Stimulated activated CD4-positive, alpha-beta T cell treated with anti-CD3 and anti-CD28 coated beads, TNF-alpha, amount 100 ng/mL, for 24 hours (primary cell): ENCODE measurements around the gene CEND1.

ENCODE experiments used
- DNase-seq, 3 experiments: peaks; one replicate each; pipeline ENCODE4 v3.0.0-alpha.2; 2020; ENCODE audit warnings: low read depth in 3 of 3

The CEND1 gene

DNA sequence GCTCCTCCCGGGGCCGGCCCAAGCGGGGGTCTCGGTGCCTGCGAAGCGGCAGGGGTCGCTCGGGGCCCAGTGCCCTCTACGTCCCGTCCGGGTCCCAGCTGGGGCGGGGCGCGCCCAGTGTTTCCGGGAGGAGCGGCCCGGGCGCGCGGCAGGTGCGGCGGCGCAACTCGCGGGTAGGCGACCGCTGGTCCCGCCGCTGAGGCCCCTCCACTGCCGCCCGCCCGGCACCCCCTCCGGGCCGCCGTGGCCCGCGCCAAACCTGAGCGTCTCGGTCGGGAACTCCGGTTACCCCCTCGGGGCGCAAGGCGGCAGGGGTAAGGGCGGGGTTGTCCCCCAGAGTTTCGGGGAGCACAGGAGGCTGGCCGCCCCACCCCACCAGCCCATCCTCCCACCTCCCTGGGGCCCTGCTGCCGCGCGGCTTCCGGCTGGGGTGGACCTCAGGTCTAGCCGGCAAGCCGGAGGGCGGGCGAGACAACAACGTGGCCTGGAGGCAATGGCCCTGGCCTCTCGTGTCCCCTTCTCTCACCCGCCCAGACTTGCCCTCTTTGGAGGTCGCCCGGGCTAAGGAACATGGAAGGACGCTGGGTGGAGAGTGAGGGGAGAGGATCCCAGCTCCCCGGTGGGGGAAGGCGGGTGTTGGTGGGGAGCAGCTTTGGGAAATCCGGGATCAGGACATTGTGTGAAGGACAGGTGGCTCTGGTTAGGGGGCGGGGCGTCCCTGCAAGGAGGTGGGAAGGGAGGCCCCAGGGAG lies 37.4 kb upstream of the CEND1 start:
- no peak for DNase-seq

DNA sequence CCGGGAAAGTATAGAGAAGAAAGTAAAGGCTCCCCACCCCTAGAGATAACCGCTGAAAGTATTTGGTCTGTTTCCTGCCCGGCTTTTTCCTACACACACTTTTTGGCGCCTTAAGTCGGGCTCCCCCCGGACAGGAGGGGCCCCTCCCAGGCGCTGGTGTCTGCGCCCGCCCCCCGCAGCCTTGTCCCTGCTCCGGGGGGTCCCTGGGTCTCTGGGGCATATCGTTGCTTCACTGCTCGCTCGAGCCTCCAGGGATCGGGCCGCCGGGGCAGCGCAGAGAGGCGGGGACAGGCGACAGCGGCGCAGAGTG lies 36.9 kb upstream of the CEND1 start:
- no peak for DNase-seq

- DNase-seq = no peak
Observed at GRCh38 chr11:826227-826621, 36.3 kb upstream of the CEND1 start.

GRCh38 chr11:825366-826226 lies 35.7 kb upstream of the CEND1 start:
- no peak for DNase-seq

DNA sequence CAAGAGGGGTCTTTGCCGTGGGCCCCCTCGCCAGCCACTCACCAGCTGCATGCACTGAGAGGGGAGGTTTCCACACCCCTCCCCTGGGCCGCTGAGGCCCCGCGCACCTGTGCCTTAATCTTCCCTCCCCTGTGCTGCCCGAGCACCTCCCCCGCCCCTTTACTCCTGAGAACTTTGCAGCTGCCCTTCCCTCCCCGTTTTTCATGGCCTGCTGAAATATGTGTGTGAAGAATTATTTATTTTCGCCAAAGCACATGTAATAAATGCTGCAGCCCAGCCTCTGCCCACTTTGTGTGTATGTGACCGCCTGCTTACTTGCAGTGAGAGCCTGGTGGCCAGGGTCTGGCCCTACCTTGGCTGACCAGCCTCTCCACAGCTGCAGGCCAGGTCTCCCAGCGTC lies 35.1 kb upstream of the CEND1 start:
- DNase-seq = no peak

GRCh38 chr11:824292-824880 lies 34.5 kb upstream of the CEND1 start:
- DNase-seq = no peak

- DNase-seq = no peak
Observed at GRCh38 chr11:823441-824291, 33.8 kb upstream of the CEND1 start.

GRCh38 chr11:821512-822371 lies 31.9 kb upstream of the CEND1 start:
- DNase-seq = no peak

DNA sequence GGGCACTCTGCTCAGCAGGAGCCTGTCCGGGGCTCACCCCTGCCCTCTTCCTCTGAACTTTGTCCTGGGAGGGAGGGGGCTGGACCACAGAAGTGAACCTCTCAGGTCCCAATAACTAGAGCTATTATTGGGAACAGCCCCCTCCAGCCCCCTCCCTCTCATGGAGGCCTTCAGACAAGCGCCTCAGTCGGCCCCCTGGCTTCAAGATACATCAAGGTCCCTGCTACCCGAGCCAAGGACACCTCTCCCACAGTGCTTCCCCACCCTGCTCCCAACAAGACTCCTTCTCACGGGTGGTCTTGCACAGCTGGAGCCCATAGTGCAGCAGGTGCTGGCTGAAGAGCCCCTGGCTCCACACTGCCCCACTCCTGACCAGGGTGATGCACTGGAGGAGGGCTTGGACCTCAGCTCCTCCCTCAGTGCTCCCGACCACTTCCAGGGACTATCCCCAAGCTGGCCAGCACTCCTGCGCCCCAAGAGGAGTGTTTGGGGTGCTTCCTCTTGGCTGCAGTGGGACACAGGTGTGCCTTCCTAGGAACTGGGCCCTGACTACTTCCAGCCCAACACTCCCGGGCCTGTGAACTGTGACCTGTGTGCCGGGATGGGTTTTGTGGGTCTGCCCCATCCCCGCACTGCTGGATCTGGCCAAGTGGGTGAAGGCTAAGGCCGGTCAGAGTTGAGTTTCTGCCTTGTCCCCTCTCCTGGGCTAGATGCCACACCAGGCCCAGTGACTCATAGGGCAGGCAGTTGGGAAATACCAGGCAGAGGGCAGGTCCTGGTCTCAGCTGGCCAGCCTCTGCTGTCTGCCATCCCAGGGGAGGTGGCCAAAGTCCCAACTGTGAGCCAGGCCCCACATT lies 31.0 kb upstream of the CEND1 start:
- DNase-seq = no peak

DNA sequence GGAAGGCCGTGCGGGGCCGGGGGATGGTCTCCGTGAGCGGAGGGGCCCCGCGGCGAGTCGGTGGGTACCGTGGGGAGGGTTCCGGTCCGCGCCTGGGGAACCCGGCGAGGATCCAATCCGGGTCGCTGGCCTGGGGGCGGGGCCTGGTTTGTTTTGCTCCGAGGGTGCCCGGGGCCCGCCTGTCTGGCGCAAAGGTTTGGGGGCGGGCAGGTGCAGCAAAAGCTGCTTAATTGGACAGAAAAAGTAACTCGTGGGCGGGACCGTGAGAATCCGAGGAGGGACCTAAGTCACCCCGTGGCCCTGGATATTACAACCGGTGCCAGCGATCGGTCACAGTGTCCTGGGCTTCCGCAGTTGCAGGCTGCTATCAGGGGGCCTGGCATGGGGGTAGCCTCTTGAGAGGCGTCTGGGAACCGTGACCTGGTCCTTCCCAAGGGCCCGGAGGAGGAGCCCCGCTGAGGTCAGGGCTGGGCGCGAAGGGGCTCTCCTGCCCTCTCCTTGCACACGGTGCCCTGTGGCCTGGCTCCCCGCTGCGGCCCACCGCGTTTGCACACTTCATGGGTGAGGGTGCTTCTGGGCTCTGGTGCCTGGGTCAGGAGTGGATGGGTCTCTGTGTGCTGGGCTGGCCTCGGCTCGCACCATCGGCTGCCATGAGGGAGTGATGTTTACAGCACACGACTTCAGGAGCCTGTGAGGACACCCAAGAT lies 30.2 kb upstream of the CEND1 start:
- peak; percentile 86 to 94 (median 88) for DNase-seq

DNA sequence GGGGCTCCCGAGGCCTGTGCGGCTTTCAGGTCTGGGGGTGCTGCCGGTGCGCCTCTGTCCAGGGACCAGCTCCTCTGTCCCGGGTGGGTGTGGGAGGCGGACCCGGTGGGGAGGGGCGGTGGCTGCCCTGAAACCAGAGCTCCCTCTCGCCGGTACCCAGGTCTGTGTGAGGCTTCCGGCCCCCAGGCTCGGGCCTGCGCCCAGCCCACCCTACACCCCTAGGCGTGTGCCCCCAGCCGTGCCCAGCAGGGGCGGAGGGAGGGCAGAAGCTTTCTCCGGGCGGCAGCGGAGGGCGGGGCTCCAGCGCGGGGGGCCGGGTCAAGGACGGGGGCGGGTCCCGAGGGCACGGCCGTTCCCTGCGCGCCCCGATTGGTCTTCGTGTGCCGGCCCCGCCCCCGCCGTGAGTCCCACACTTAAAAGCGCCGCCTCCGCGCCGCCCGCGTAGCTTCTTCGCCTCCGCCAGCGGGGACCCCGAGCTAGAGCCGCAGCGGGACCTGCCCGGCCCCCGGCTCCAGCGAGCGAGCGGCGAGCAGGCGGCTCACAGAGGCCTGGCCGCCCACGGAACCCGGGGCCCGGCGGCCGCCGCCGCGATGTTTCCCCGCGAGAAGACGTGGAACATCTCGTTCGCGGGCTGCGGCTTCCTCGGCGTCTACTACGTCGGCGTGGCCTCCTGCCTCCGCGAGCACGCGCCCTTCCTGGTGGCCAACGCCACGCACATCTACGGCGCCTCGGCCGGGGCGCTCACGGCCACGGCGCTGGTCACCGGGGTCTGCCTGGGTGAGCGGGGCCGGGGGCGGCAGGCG lies 29.4 kb upstream of the CEND1 start:
- peak; percentile 74 to 93 (median 84) for DNase-seq

DNA sequence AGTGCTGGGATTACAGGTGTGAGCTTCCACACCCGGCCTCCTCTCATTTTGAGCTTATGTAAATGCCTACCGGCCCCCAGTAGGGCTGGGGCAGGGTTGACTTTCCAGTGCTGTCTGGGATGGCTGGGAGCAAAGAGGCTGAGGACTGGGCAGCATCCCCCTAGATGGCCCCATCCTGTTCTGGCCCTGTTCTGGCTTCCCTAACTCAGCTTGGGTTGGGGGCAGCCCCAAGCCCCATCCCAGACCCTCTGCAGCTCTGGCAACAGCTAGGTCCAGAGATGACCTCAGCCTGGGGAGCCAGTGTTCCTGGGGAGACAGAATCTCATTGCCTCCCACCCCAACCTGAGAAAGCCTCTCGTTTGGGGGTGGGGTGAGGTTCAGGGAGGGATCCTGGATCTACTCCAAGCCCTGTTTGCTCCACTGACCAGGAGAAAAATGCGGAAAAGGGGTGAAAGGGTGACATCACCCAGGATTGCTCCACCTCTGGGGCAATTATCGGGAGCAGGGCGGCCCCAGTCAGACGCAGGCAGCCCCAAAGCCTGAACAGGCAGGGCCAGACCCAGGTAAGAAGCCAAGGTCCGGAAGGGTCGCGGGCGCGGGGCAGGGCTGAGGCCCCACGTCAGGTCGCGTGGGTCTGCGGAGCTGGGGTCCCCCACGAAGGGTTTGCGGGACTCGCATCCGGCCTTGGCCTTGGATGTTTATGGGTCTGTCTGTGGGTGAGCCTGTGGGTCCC lies 28.7 kb upstream of the CEND1 start, which contains the start of gene PNPLA2:
Gene PNPLA2, plus strand, starts transcription at position 519 of the 733 bp plus-strand sequence. CDS start 805 bp downstream, outside the sequence.
- no peak for DNase-seq

DNA sequence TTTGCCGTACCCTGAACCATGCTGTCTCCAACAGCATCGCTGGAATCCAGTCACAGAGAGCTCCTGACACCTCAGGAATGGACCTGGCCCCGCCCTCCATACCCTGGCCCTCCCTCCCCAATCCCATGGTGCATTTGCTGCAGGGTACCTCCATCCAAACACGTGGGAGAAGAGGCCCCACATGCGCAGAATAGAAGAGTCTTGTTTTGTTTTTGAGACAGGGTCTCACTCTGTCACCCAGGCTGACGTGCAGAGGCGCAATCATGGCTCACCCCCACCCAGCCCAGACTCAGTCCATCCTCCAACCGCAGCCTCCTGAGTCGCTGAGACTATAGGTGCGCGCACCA lies 26.5 kb upstream of the CEND1 start:
- no peak for DNase-seq

DNA sequence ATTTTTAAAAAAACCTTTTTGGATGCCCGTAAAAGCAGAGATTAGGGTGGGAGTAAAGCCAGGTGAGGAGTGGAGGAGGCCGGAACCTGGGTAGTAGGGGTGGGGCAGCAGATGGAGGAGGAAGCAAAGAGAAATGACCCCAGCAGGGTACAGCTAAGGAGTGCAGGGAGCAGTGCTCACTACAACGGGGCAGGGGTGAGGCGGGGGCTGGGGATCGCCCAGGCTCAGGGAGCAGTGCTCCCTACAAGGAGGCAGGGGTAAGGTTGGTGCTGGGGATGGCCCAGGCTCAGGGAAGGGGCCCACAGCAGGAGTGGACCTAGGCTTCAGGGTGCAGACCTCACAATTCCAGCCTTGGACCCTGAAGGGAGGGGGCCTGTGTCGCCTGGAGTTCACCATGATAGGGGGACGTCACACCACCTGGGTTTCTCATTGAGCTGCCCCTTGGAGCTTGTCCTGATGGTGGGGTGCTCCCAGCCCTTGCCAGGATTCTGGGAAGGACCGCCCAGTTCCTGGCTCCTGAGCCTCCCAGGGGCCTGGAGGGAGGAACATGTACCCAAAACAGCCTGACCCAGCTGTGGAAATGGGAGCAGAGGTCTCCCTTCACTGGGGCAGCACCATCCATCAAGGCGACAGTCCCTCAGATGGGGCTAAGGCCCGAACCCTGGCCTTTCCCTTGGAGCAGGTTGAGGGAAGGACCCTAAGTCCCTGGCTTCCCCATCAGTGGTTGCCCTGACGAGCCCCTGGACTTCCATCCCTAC lies 26.0 kb upstream of the CEND1 start:
- no peak for DNase-seq

DNA sequence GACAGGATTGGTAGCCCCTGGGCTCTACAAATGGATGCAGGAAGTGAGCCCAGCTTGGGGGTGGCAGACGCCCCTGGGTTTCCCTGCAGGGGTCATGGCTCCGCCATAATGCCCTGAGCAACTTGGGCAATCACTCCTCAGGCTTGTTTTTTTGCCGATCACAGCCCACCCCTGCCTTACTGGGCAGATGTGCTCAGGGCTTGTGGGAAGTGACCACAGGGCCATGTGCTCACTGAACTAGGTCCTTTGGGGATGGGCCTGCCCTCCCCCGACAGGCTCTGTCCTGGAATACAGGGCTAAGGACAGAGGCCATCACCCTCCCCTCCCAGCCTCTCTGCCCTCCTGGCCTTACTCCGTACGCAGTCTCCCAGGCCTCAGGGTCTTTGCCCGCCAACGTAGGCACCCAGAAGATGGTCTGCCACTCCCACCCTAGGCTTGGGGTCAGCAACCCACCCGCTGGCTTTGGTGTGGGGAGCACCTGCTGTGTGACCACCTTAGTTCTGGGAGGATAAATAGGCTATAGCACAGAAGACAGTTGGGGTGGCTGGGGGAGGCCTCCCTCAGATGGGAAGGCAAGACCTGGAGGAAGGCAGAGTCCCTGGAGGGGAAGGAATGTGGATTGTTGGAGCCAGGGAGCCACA lies 23.7 kb upstream of the CEND1 start:
- no peak for DNase-seq

GRCh38 chr11:813072-813455 lies 23.2 kb upstream of the CEND1 start:
- no peak for DNase-seq

GRCh38 chr11:812390-812789 lies 22.5 kb upstream of the CEND1 start:
- DNase-seq = no peak
